HEK293 (cell line): Measurements from ENCODE around the gene SLC6A17.

Experiments used
- CTCF ChIA-PET: fragments of 350-600 bp; formaldehyde crosslinking; extraction: SDS; loops from one replicate; lab custom pipeline; 2021; ENCODE audit warnings: antibody characterized with exemption; lab: Yijun Ruan, JAX
- POLR2A ChIA-PET: fragments of 300-600 bp; formaldehyde crosslinking; extraction: SDS; loops from one replicate; lab custom pipeline; 2020; ENCODE audit warnings: antibody characterized with exemption, inconsistent platforms; lab: Yijun Ruan, JAX
- H3K27ac ChIP-seq: fragments of 200-500 bp; sonication (Bioruptor generic); 2 replicates; pipeline ENCODE4 v1.5.1; 2014; ENCODE audit warnings: low read depth, low read length, control low read depth, inconsistent platforms; ENCODE audit errors: extremely low read depth
- H3K36me3 ChIP-seq, 2 experiments: fragments of 200-500 bp in 1 of 2; sonication (Bioruptor generic) in 1 of 2; 1 replicate in 1 of 2; 2 replicates in 1 of 2; pipeline ENCODE4 v1.5.1; 2014 to 2017; ENCODE audit warnings: inconsistent platforms in 2 of 2, low read length in 2 of 2; ENCODE audit not compliant: control insufficient read depth in 2 of 2, insufficient read depth in 1 of 2
- H3K4me1 ChIP-seq: fragments of 200-500 bp; sonication (Bioruptor generic); 2 replicates; pipeline ENCODE4 v1.5.1; 2014; ENCODE audit warnings: mild to moderate bottlenecking, low read length, inconsistent platforms; ENCODE audit not compliant: control insufficient read depth, insufficient read depth
- H3K4me3 ChIP-seq: 2 replicates; pipeline ENCODE4 v1.5.1; 2011; ENCODE audit warnings: low read depth, mild to moderate bottlenecking, control low read depth, low read length, moderate library complexity
- H3K9me3 ChIP-seq: fragments of 200-500 bp; sonication (Bioruptor generic); 2 replicates; pipeline ENCODE4 v1.5.1; 2014; ENCODE audit warnings: low read depth, low read length, inconsistent platforms; ENCODE audit not compliant: control insufficient read depth, insufficient read depth
- ATF2 ChIP-seq: fragments of 450-650 bp; formaldehyde crosslinking; IDR thresholded peaks from 2 replicates; pipeline ENCODE4 v1.5.1; 2016; ENCODE audit warnings: missing biosample characterization, missing genetic modification characterization, low read depth
- EGR2 ChIP-seq: fragments of 450-650 bp; formaldehyde crosslinking; IDR thresholded peaks from 2 replicates; pipeline ENCODE4 v1.5.1; 2016; ENCODE audit warnings: low read depth, missing biosample characterization, missing genetic modification characterization
- GLI4 ChIP-seq: fragments of 450-650 bp; formaldehyde crosslinking; IDR thresholded peaks from 2 replicates; pipeline ENCODE4 v1.5.1; 2016; ENCODE audit warnings: missing biosample characterization, missing genetic modification characterization
- GLIS1 ChIP-seq: fragments of 450-650 bp; formaldehyde crosslinking; IDR thresholded peaks from 2 replicates; pipeline ENCODE4 v1.5.1; 2016; ENCODE audit warnings: missing biosample characterization, missing genetic modification characterization
- IKZF3 ChIP-seq: fragments of 450-650 bp; IDR thresholded peaks from 2 replicates; pipeline ENCODE4 v1.5.0; 2018; ENCODE audit warnings: missing biosample characterization, mild to moderate bottlenecking, missing genetic modification characterization, moderate library complexity
- KLF17 ChIP-seq: fragments of 450-650 bp; formaldehyde crosslinking; IDR thresholded peaks from 2 replicates; pipeline ENCODE4 v1.5.1; 2016; ENCODE audit warnings: missing biosample characterization, missing genetic modification characterization
- MYNN ChIP-seq: fragments of 450-650 bp; formaldehyde crosslinking; IDR thresholded peaks from 2 replicates; pipeline ENCODE4 v1.5.1; 2016; ENCODE audit warnings: missing biosample characterization, missing genetic modification characterization, borderline replicate concordance
- SALL2 ChIP-seq: fragments of 450-650 bp; formaldehyde crosslinking; IDR thresholded peaks from 2 replicates; pipeline ENCODE4 v1.5.0; 2017; ENCODE audit warnings: missing biosample characterization, mild to moderate bottlenecking, missing genetic modification characterization, borderline replicate concordance
- TSHZ1 ChIP-seq: fragments of 450-650 bp; formaldehyde crosslinking; IDR thresholded peaks from 2 replicates; pipeline ENCODE4 v1.5.1; 2016; ENCODE audit warnings: missing biosample characterization, missing genetic modification characterization, borderline replicate concordance
- ZBTB48 ChIP-seq: fragments of 450-650 bp; formaldehyde crosslinking; IDR thresholded peaks from 2 replicates; pipeline ENCODE4 v1.5.1; 2016; ENCODE audit warnings: missing biosample characterization, missing genetic modification characterization
- ZBTB8A ChIP-seq: fragments of 450-650 bp; formaldehyde crosslinking; IDR thresholded peaks from 2 replicates; pipeline ENCODE4 v1.5.1; 2016; ENCODE audit warnings: missing biosample characterization, missing genetic modification characterization
- ZFHX2 ChIP-seq: fragments of 450-650 bp; formaldehyde crosslinking; conservative IDR thresholded peaks from 2 replicates; pipeline ENCODE4 v1.5.1; 2016; ENCODE audit warnings: missing biosample characterization, missing genetic modification characterization
- ZFP69B ChIP-seq: fragments of 450-650 bp; formaldehyde crosslinking; IDR thresholded peaks from 2 replicates; pipeline ENCODE4 v1.5.1; 2016; ENCODE audit warnings: missing biosample characterization, missing genetic modification characterization
- ZIC2 ChIP-seq: fragments of 450-650 bp; formaldehyde crosslinking; IDR thresholded peaks from 2 replicates; pipeline ENCODE4 v1.5.1; 2016; ENCODE audit warnings: missing biosample characterization, missing genetic modification characterization
- ZNF114 ChIP-seq: fragments of 450-650 bp; formaldehyde crosslinking; IDR thresholded peaks from 2 replicates; pipeline ENCODE4 v1.5.0; 2017; ENCODE audit warnings: missing biosample characterization, missing genetic modification characterization
- ZNF138 ChIP-seq: fragments of 450-650 bp; formaldehyde crosslinking; IDR thresholded peaks from 2 replicates; pipeline ENCODE4 v1.5.1; 2016; ENCODE audit warnings: missing biosample characterization, missing genetic modification characterization, borderline replicate concordance
- ZNF155 ChIP-seq: fragments of 450-650 bp; formaldehyde crosslinking; IDR thresholded peaks from 2 replicates; pipeline ENCODE4 v1.5.1; 2016; ENCODE audit warnings: missing biosample characterization, missing genetic modification characterization
- ZNF19 ChIP-seq: fragments of 450-650 bp; formaldehyde crosslinking; IDR thresholded peaks from 2 replicates; pipeline ENCODE4; 2016; ENCODE audit warnings: missing biosample characterization, missing genetic modification characterization, low read depth
- ZNF202 ChIP-seq: fragments of 450-650 bp; formaldehyde crosslinking; IDR thresholded peaks from 2 replicates; pipeline ENCODE4 v1.5.1; 2016; ENCODE audit warnings: missing biosample characterization, missing genetic modification characterization, borderline replicate concordance
- ZNF341 ChIP-seq: fragments of 450-650 bp; formaldehyde crosslinking; IDR thresholded peaks from 2 replicates; pipeline ENCODE4; 2016; ENCODE audit warnings: low read depth, missing biosample characterization, missing genetic modification characterization
- ZNF362 ChIP-seq: fragments of 450-650 bp; formaldehyde crosslinking; IDR thresholded peaks from 2 replicates; pipeline ENCODE4 v1.5.1; 2016; ENCODE audit warnings: missing biosample characterization, missing genetic modification characterization
- ZNF404 ChIP-seq: fragments of 450-650 bp; formaldehyde crosslinking; IDR thresholded peaks from 2 replicates; pipeline ENCODE4 v1.5.1; 2017; ENCODE audit warnings: missing biosample characterization, missing genetic modification characterization
- ZNF449 ChIP-seq: fragments of 450-650 bp; formaldehyde crosslinking; IDR thresholded peaks from 2 replicates; pipeline ENCODE4 v1.5.1; 2017; ENCODE audit warnings: missing biosample characterization, mild to moderate bottlenecking, missing genetic modification characterization, moderate library complexity
- ZNF48 ChIP-seq: fragments of 450-650 bp; formaldehyde crosslinking; IDR thresholded peaks from 2 replicates; pipeline ENCODE4 v1.5.1; 2016; ENCODE audit warnings: missing biosample characterization, missing genetic modification characterization
- ZNF514 ChIP-seq: fragments of 450-650 bp; formaldehyde crosslinking; IDR thresholded peaks from 2 replicates; pipeline ENCODE4 v1.5.1; 2016; ENCODE audit warnings: missing biosample characterization, missing genetic modification characterization
- ZNF585B ChIP-seq: fragments of 450-650 bp; formaldehyde crosslinking; IDR thresholded peaks from 2 replicates; pipeline ENCODE4 v1.5.1; 2016; ENCODE audit warnings: missing biosample characterization, missing genetic modification characterization
- ZNF624 ChIP-seq: fragments of 450-650 bp; formaldehyde crosslinking; IDR thresholded peaks from 2 replicates; pipeline ENCODE4 v1.5.1; 2017; ENCODE audit warnings: missing biosample characterization, missing genetic modification characterization
- ZNF768 ChIP-seq: fragments of 450-650 bp; formaldehyde crosslinking; IDR thresholded peaks from 2 replicates; pipeline ENCODE4 v1.5.1; 2018; ENCODE audit warnings: missing biosample characterization, mild to moderate bottlenecking, missing genetic modification characterization
- ZNF776 ChIP-seq: fragments of 450-650 bp; formaldehyde crosslinking; IDR thresholded peaks from 2 replicates; pipeline ENCODE4 v1.5.0; 2017; ENCODE audit warnings: missing biosample characterization, missing genetic modification characterization, borderline replicate concordance
- ZSCAN16 ChIP-seq: fragments of 450-650 bp; formaldehyde crosslinking; IDR thresholded peaks from 2 replicates; pipeline ENCODE4 v1.5.1; 2016; ENCODE audit warnings: missing biosample characterization, missing genetic modification characterization

Gene SLC6A17

GRCh38 chr1:110235834-110236682 is 85.8 kb downstream of the SLC6A17 start:
- peaks cover 0 to 45% of the 10 kb centered on the region in 2 experiments; a peak in 1 of 3 replicates for H3K36me3 ChIP-seq
- H3K4me1 ChIP-seq: peaks cover 2% of the 10 kb centered on the region; the same call in 1 of the 2 replicates
- POLR2A ChIA-PET: no interaction called here
- CTCF ChIA-PET: interaction anchor here (1.7 to 3.0 kb wide), 2 partner anchors 28 to 33 kb away, joined by 9 to 17 read pairs; no protein-coding TSS in a partner anchor
- no peak overlapping the region for H3K27ac ChIP-seq
- H3K9me3 ChIP-seq: no peaks in the 10 kb centered on the region
- no peak overlapping the region for H3K4me3 ChIP-seq
- TF ChIP-seq ZFHX2 (tag by site-specific recombination): peak; percentile 71
- no peak for TF ChIP-seq KLF17 (tag by site-specific recombination)
- no peak for TF ChIP-seq ZNF48 (tag by site-specific recombination)
- no peak; the same call in 1 of the 2 replicates for TF ChIP-seq ZNF155 (tag by site-specific recombination)
- no peak for TF ChIP-seq ZNF362 (tag by site-specific recombination)
- no peak for TF ChIP-seq TSHZ1
- no peak for TF ChIP-seq ZNF114
- no peak for TF ChIP-seq ZNF449 (tag by site-specific recombination)
- peak; percentile 84 for TF ChIP-seq ATF2 (tag by site-specific recombination)
- TF ChIP-seq GLI4 (tag by site-specific recombination): no peak
- no peak for TF ChIP-seq ZNF138
- no peak for TF ChIP-seq SALL2
- TF ChIP-seq GLIS1: peak; percentile 49; the same call in 1 of the 2 replicates
- no peak for TF ChIP-seq ZFP69B (tag by site-specific recombination)
- no peak for TF ChIP-seq ZSCAN16 (tag by site-specific recombination)
- no peak for TF ChIP-seq ZBTB48
- no peak for TF ChIP-seq IKZF3 (tag by site-specific recombination)
- TF ChIP-seq ZNF341: no peak
- TF ChIP-seq ZBTB8A (tag by site-specific recombination): no peak
- no peak for TF ChIP-seq ZNF776 (tag by site-specific recombination)
- TF ChIP-seq ZNF514: no peak
- TF ChIP-seq ZIC2 (tag by site-specific recombination): no peak
- no peak for TF ChIP-seq ZNF19
- TF ChIP-seq ZNF404 (tag by site-specific recombination): no peak
- no peak for TF ChIP-seq ZNF202 (tag by site-specific recombination)
- TF ChIP-seq ZNF768: no peak
- TF ChIP-seq ZNF624 (tag by site-specific recombination): no peak
- no peak for TF ChIP-seq MYNN (tag by site-specific recombination)
- no peak for TF ChIP-seq ZNF585B (tag by site-specific recombination)
- peak; percentile 38; the same call in 1 of the 2 replicates for TF ChIP-seq EGR2 (tag by site-specific recombination)
